HG03432 (cell line): ENCODE measurements around the gene POLR1A.
"Not testable (repeated sequence)": the region's sequence is repeated elsewhere in the genome, so short reads cannot be mapped to it uniquely, and the experiment has no call there.

ENCODE experiments used
- ATAC-seq: cut with Tn5 transposase; IDR thresholded peaks from one replicate; pipeline ENCODE4 v1.9.1; 2021; ENCODE audit warnings: mild to moderate bottlenecking, moderate library complexity; ENCODE audit not compliant: unreplicated experiment

The POLR1A gene

DNA sequence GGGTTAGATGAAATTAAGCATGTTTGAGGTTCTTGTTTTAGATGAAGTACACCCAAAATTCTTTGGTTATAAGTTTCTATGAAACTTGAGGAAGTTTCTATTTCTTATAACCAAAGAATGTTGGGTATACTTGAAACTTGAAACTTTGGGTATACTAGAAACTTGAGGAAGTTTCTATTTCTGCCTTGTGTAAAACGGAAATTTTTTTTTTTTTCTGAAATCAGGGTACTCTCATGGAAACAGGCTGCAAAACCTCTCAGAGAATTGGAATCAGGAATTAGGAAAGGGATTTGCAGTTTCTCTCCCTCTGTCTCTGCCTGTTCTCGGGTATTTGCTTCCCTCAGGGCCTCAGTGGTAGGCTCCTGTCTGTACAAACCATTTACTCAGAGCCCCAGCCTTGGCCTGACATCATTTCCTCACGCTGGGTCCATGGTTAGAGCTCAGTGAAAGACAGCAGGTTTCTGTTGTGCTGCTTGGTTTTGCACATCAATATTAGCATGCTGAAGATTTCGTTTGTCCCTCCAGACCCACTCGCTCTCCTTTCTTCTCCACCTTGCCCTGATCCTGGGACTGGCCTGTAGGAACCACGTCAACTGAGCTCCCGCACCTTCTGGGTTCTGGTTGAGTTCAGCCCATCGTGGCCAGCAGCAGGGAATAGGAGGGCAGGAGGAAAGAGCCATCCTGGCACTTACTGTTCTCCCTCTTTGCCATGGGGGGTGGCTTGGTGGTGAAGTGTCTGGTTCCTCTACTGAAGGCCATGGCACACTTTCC lies 106.4 kb downstream of the POLR1A start:
- peak; percentile 79 for ATAC-seq

DNA sequence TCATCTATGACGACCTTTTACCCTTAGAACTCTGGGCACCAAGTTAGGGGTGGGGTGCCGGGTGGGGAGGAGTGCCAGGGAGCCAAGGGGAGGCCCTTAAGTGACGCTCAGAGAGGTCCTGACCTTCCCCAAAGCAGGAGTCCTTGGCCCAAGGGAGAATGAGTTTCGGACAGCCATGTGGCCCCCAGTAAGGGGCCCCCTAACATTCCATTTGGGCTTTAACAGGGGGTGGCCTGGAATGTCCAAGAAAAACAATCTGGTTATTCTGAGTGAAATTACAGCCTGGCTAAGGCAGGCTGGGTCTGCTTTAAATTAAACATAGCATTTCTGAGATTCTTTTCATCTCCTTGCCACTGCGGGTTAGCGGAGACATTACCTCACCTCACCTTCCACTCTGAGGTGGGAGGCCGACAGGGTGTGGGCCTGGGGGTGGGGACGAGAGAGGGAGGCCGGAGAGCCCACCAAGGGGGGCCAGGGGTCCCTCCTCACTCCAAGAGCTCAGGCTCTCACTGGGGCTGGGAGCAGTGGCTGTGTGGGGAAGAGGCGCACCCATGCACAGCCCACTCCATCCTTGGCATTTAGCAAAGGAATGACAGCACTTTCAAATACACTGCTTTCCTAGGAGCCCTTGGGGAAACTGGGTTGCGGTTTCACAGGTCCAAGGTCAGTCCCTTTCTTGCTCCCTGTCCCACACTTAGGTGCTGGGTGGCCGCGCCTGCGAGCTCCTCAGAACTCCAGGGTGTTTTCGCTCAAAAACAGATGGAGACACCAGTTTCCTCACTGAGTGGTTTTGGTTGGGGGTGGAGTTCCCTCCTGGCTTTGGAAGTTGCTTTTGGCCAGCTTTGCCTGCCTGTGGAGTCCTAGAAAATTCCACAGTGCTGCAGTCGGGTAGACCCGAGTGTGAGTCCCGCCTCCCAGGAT lies 107.4 kb downstream of the POLR1A start:
- ATAC-seq: no peak

DNA sequence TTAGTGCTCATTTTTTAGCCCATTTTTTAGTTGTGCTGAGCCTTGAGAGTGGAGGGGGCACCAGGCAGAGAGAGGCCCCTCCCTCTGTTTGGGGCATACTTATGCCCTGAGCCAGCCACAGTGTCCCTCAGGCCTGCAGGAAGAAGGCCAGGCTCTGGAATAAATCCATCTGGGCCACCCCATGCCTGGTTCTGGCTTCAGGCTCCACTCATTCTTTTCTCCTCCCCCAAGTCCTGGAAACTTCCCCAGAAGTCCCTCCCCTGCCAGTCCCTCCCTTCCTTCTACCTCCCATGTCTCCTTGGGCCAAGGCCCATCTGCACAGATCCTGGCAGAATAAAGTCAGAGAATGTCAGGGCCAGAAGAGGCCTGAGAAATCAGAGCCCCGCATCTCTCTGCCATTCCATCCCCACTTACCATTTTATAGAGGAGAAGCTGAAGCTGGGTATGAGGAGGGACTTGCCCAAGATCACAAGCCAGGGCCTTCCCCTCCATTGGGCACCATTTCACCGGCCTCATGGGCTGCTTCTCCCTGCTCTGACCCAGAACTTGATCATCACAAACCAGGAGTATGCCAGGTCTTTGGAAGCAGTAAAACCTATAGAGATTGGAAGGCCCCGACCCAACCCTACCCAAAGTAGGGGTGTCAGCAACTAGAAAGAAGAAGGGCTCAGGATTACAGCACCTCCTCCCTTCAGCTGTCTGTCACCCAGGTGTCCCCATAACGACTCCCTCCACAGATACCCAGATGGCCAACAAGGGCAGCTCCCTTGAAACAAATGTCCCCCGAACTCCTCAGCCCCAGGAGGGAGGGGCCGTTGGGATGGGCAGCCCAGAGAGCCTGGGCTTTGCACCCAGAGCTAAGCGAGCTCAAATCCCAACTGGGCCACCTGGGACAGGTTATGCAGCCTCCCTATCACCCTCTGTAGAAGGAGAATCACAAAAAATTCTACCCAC lies 108.4 kb downstream of the POLR1A start:
- ATAC-seq: no peak

DNA sequence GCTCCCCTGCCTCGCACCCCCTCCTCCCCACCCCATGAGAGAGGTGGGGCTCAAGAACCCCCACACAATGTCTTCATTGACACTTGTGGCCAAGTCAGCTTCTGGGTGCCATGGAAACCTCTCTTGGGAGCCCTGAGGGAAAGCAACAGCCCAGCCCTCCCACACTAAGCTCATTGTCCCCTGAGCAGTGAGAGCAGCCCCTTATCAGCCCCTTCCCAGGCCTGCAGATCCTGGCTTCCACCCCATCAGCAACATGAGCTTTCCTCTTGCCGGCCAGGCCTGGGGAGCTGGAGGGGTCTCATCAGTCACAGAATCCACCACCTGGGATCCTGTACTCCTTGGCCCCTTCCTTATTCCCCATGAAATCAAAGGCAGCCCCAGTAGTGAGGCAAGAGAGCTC lies 109.1 kb downstream of the POLR1A start:
- no peak for ATAC-seq

DNA sequence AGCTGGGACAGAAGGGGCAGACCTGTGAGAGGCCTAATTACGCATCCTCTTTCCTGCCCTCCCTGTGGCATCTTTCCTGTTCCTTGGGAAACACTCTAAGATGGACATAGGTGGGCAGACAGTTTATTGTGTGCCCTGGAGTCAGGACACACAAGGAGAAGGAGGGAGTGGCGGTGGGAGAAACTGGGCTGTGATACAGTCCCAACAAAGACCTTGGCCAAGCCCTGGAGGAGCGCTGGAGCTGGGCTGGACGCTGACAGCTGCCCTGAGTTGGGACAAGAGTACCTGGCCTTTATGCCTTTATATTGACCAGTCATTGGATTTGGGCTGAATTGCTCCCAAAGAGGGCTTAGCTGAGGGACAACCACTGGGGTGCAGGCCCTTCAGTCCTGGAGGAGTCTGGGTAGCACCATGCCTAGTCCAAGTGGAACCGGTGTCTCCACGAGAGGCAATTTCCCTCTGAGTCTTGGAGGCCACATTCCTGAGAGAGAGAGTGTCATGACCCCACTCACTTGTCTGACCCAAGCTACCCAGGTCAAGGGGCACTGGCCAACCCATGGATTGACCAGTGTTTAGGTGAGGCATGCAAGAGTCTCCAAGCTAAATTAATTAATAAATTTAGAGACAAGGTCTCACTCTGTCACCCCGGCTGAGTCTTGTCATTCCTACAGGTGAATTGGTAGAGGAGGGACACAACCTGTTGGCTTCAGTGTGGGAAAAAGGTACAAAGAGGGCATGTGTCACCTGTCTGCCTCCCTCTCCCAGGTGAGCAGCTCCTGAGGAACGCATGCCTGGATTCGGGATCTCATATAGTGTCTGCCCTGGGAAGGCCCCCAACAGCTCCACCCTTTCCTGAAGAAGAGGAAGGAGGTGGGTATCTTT lies 109.8 kb downstream of the POLR1A start:
- no peak for ATAC-seq

DNA sequence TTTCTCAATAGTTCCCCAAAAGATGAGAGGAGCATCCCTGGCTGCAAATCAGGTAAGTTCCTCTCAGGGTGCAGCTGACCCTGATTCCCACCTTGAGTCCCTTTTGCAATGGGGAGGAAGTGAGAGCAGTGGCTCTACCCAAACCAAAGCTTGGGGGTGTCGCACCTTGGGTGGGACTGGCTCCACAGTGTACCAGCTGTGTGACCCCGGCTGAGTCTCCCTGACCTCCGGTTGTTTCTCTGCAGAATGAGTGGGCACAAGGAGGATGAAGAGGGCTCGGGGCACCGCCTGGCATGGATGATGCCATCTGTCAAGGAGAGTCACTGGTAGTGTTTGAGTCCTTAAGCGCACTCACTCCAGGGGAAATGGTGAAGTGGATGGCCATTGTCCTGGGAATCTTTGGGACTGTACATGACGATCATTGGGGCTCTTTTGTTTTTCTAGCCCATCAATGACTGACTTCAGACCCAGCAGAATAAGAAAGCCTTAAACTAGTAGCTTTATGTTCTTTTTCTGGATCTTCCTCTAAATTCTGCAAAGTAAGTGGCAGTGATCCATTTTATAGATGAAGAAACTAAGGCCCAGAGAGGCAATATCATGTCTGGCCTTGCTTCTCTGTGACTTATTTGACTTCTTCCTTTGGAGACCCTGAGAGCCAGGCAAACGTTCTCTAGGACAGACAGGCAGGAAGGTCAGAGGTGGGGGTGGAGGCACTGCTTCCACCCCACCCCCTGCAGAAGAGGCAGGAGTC lies 110.6 kb downstream of the POLR1A start:
- ATAC-seq: no peak

DNA sequence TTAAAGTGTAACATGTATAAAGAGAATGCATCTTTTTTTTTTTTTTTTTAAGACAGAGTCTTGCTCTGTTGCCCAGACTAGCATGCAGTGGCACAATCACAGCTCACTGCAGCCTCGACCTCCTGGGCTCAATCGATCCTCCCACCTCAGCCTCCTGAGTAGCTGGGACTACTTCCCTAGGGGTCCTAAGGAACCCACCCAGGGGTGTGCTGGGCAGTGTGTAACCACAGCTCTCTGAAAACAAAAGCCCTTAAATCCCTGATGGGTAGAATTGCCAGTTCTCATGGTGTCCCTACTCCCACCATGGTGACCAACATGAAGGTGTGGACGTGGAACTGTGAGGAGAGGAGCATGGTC lies 111.3 kb downstream of the POLR1A start:
- ATAC-seq: peak; percentile 18

DNA sequence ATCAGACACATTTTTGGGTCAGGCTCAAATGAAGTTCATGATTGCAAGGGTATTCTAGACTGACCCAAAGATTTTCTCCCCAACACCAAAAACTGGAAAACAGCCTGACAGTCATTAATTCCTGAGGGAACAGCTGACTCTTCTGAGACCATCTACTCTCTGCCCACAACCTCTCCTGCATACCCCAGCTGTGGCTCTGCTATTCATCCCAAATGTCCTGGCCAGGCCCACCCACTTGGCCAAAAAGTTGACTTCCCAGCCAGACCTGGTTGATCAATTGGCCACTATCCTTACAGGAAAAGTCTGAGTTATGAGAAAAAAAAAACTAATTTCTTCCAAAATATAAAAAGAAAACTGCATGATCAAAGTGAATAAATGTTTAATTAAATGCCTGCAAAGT lies 113.1 kb downstream of the POLR1A start:
- ATAC-seq: no peak

DNA sequence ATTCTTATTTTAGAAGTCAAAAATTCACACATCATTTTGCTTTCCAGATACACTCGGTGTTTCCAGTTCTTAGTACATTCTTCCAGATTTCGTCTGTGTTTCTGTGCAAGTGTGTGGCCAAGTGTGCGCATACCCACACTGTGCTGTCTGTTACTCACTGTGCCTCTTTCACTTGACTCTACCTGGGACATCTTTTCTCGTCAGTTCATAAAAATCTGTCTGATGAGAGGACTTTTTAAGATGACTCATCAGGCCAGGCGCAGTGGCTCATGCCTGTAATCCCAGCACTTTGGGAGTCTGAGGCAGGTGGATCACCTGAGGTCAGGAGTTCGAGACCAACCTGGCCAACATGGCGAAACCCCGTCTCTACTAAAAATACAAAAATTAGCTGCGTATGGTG lies 113.6 kb downstream of the POLR1A start:
- not testable (repeated sequence) for ATAC-seq

DNA sequence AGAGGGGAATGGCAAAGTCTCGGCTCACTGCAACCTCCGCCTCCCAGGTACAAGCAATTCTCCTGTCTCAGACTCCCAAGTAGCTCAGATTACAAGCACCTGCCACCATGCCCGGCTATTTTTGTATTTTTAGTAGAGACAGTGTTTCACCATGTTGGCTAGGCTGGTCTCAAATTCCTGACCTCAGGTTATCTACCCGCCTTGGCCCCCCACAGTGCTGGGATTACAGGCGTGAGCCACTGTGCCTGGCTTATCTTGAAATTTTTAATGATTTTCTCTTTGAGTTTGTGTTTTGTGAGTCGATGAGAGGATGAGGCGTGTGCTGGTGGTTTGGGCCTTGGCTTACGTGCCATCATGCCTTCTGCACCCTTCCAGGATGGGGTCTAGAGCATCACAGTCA lies 115.6 kb downstream of the POLR1A start:
- no peak for ATAC-seq

DNA sequence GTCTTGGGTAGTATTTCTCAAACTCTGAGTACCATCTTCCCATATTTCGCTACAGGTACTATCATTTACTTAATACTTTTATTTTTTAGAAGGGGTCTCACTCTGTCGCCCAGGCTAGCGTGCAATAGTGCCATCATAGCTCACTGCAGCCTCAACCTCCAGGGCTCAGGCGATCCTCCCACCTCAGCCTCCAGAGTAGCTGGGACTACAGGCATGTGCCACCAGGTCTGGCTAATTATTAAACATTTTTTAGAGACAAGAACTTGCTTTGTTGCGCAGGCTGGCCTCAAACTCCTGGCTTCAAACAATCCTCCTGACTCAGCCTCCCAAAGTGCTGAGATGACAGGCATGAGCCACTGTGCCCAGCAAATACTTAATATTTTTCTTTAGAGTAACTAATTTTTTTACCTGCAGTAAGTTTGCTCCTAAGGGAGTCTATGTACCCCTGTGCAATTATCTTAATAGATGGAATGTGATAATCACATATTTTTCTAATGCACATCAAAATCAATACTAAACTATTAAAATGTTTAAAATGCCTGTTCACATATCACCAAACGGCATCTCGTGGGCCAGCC lies 116.3 kb downstream of the POLR1A start:
- no peak for ATAC-seq

DNA sequence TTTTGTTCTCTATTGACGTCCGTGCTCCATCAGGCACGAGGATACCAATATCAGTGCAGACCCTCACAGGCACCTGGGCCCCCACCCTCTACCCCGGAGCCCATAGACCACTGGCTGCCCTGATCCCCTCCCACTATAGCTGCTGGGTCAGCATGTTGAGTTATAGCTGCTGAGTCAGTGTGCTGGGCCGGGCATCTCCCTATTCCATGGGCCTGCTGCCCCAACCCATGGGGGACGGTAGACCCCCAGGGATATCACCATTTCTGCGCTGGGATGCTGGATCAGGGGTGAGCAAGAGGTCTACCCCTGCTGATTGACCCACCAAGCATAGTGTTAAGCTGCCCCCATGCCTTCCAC lies 116.8 kb downstream of the POLR1A start:
- no peak for ATAC-seq

DNA sequence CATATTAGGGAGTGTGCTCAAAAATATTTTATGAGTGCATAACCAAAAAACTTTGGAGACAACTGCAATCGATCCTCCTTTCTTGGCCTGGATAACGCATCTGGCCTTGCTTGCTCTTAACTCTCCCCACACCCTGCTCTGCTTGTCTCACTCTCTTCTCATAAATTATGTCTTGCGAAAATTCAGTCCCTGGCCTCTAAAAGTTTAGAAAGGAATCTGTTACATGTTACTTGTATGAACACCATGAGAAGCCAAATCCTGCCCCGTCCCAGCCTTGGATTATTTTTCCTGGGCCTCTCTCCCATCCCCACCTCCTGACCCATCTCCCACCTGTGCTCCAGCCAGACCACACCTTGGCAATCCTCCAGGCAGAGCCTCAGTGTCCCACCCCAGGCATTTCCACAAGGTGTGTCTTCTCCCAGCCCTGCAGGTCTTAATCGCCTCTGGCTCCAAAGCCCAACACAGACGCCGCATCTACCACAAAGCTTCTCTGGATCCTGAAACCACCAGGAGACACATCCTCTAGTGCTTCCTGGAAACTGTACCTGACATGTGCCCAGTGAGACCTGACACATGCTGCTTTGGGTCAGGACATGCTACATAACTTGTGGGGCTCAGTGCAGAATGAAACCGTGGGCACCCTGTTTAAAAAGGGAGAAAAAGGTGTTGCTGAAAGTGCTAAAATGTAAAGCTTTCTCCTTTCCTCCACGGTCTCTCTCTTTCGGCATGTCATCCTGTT lies 117.3 kb downstream of the POLR1A start:
- ATAC-seq: no peak

DNA sequence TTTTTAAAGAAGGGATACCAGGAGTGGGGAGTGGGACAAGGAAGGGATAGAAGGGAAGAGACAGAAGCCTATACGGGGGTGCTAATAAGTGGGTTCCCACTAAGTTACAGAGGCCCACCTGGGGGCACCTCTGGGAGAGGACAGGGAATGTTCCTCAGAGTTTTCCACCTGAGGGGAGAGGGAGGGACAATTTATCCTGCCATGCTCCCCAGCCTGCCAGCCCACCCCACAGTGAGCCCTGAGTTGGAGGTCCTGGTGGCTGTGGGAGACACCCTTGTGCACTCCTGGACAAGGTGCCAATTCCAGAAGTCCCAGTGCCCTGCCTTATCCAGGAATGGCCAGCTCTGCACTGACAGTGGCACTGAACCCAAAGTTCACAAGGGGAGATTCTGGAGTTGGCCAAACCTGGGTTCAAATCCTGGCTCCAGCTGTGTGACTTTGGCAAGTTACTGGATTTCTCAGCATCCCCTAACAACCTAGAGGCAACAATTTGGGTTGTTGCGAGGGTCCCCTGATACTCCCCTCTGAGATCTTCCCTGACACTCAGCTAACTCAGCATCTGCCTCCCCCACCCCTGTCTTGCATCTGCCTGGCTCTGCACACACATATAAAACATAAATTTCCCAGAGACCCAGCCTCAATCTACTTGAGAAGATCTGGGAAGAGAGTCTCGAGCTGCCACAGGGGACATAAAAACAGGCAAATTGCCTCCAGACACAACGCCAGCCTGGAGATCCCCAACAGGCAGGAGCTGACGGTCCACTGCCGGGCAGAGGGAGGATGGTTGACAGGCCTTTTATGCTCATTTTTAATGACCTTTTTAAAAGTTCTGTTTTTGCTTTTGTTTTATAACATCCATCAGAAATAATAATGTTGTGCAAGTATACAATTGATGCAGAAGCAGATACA lies 118.2 kb downstream of the POLR1A start:
- no peak for ATAC-seq

DNA sequence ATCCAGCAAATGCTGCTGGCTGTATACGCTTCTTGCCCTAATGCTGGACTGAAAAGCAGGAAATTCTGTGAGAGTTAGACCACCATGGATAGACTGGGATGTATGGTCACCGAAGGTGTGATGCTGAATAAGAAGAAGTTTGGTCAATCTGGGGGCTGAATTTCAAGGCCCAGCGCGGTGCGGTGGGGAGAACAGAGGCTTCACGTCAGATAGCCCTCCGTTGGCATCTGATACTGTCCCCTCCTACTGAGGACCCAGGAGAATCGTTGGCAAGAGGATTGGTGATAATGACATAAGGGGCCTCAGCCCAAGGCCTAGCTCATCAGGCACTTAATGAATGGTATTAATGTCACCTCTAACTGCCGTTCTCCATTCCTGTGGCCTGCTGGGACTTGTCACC lies 119.6 kb downstream of the POLR1A start:
- ATAC-seq: no peak

DNA sequence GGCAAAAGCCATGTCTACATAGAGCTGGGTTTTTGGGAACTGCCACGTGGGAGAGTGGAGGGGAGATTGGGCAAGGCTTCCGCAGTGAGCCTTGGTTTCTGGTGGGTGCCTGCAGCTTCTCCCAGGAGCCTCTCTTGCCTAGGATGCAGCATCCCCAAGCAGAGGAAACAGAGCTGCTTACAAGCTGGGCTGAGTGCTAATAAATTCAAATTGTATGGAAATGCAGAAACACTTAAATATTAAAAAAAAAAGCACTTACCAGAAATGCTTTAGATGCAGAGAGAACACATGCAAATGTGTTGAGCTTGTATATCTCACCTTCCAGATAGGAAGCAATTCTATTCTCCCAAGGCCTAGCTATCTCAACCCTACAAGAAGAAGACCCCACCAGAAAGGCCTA lies 120.9 kb downstream of the POLR1A start:
- no peak for ATAC-seq

DNA sequence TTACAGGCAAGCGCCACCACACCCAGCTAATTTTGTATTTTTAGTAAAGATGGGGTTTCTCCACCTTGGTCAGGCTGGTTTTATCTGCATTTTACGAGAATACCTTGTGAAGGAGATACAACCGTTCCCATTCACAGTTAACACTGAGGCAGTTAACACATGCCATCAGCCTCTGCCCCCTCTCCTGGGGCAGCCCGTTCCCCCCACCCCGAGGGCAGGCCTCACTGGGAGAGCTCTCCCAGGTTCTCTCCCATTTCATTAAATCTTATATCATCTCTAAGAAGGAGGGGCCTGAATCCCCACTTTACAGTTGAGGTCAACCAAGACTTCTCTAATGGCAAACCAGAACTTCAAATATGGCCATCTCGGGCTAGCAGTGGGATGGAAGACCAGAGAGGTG lies 121.9 kb downstream of the POLR1A start:
- ATAC-seq: no peak
